Posterior vena cava (tissue), 2 donors: ENCODE data around the gene TM9SF3. TPM values are rescaled to one million over a fixed set of nuclear protein-coding genes. Genes with fewer than 3 reads are reported as not detected.

Experiments
- DNase-seq: peaks from one replicate; pipeline ENCODE4 v3.0.0-alpha.2; 2020; ENCODE audit warnings: low spot score
- intact Hi-C, 2 donors: fragments of 100-400 bp; cut with DNase I; formaldehyde crosslinking; loops; one replicate each; pipeline versions ENCODE4 v1.14.1 to v1.14.2; 2022 to 2023
- long read RNA-seq, 2 donors: library from polyadenylated mRNA; unstranded; transcript quantifications; one replicate each; pipeline ENCODE4 v2.0.0, GENCODE V29; 2020 to 2021
- total RNA-seq, 2 donors: library from RNA; stranded (reverse); fragmentation: NEBNext Ultra II Directional; extraction: Animal tissue kit (Norgen Biotek cat#: 25700); gene quantifications; one replicate each; pipeline ENCODE4 v1.2.1, GENCODE V29; 2021
- donor health status: DM: yes; HTN: yes; CAD: no.
- donor health status: DM: yes; HTN: yes; CAD: no.

TM9SF3 gene
- 100 to 1,000 TPM; 122 to 137 TPM for total RNA-seq
- long read RNA-seq, donor 1, full-length matches to known transcripts = 70 of 89 reads
- long read RNA-seq, donor 1, partial matches to known transcripts = 8 of 89 reads
- long read RNA-seq, donor 1, other reads (novel, unspliced or antisense) = 11 of 89 reads
- long read RNA-seq, donor 2, full-length matches to known transcripts = 1 of 12 reads
- long read RNA-seq, donor 2, partial matches to known transcripts = 9 of 12 reads
- long read RNA-seq, donor 2, other reads (novel, unspliced or antisense) = 2 of 12 reads

- peak; percentile 98 for DNase-seq
- intact Hi-C loops = loop anchor here (2.0 to 5.0 kb wide), 2 partner anchors 246 to 479 kb away; partner anchors contain the start of gene LCOR (in 1 of the 2)
These were observed at the start of gene TM9SF3 for GRCh38 chr10:96586419-96587263. Gene TM9SF3 (minus strand): TSS chr10:96587012. CDS start chr10:96586835, 177 bp downstream.

GRCh38 chr10:96636551-96636950 lies 49.7 kb upstream of the TM9SF3 start:
- no peak for DNase-seq
- intact Hi-C loops = no loop called here

GRCh38 chr10:96632974-96633710 lies 46.3 kb upstream of the TM9SF3 start:
- intact Hi-C loops = no loop called here

DNA sequence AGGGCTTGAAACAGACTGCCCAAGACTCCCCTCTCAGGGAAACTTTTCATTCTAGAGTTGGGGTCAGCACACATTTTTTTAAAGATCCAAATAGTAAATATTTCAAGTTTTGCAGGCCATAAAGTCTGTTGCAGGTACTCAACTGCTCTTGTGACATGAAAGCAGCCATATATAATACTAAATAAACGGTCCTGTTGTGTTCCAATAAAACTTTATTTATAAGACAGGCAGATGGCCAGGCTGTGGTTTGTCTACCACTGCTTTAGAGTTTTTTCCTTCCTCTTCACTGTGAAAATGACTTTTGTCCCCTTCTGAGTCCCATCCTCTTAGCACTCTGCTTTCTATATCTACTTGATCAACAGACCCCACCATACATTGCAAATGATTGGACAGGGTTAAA lies 40.5 kb upstream of the TM9SF3 start:
- no peak for DNase-seq
- intact Hi-C loops = no loop called here

More at GRCh38 chr10:96632974-96633710, 46.3 kb upstream of the TM9SF3 start:
- no peak for DNase-seq

DNA sequence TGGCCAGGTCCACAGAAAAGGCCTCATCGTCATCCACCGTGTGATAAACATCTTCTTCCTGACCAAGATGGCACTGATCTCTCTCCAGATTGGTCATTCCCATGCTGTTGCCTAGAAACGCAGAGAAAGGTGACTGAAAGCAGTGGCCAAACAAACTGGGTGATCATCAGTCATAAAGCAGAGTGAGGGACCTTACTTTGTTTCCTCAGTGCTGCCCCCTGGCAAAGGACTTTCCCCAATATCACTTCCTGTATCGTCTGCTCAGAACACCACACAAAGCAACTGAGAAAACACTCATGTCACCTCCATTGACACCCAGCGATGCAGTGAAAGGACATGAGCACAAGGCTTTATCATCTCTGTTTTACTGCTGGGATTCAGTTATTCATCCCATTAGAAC lies 40.0 kb upstream of the TM9SF3 start:
- intact Hi-C loops = no loop called here
- DNase-seq = no peak

- intact Hi-C loops = no loop called here
These were observed 38.4 kb upstream of the TM9SF3 start for GRCh38 chr10:96625173-96625572.

GRCh38 chr10:96622013-96622787 lies 35.4 kb upstream of the TM9SF3 start:
- intact Hi-C loops = no loop called here
- no peak for DNase-seq

More at GRCh38 chr10:96625173-96625572, 38.4 kb upstream of the TM9SF3 start:
- DNase-seq = no peak

DNA sequence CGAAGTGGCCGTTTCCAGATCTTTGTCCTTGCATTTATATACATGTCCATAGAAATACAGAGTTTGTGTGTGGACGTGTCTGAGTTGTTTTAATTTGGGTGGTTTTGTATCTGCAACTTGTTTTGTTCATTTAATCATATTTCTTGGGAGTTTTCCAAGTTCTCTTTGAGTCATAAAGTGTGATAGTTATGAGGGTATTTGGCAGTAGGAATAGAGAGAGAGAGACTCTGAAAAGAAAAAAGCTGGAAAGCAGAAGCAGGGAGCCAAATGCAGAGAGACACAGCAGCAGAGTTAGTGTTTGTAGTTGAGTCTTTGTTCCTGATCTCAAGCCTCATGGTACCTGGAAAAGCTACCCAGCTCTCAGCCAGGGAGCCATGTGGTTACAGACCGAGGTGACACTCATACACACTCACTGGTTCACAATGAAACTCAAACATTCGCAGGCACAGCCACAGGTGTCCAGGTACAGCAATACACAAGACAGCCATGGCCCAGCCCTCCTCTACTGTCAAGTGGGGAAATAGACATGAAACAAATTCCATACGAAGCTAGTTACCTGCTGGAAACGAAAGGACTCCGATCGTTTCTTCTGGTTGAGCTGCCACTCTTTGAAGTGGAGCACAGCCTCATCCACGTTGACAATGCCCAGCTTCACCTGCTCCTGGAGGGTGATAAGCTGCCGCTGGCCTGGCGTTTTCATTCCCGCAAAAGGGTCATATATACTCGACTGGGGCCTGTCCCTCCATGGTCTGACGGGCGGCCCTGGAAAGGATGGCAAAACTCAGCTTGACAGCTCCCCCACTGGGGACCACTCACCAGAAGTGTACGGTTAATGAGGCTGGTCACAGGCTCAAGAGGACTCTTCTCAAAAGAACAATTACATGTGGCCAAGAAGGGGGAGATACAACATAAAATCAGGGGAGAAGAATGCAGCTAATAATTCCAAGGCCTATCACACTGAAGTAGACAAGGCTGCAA lies 33.3 kb upstream of the TM9SF3 start:
- intact Hi-C loops = no loop called here
- no peak for DNase-seq

GRCh38 chr10:96619120-96619519 lies 32.3 kb upstream of the TM9SF3 start:
- DNase-seq = no peak
- intact Hi-C loops = no loop called here

GRCh38 chr10:96618653-96619052 lies 31.8 kb upstream of the TM9SF3 start:
- intact Hi-C loops = no loop called here
- DNase-seq = no peak

DNA sequence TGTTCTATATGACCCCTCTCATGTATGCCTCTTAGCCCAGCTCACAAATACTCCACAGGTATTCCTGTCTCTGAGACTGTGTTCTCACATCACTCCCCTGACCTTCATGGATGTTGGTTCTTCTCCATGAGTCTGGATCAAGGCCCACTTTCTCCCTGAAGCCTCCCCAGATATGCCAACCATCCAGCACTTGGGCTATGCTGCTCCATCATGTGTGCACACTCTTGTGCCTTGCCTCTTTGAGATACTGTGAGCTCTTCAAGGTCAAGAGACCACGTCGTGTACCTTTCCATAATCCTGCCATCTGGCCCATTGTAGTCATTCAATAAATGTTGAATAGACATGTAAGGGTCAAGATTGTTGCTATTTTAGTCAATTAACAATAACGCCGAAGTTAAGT lies 30.1 kb upstream of the TM9SF3 start:
- intact Hi-C loops = no loop called here
- DNase-seq = no peak

- intact Hi-C loops = no loop called here
- DNase-seq = no peak
These were observed 27.7 kb upstream of the TM9SF3 start for GRCh38 chr10:96614515-96614914.

DNA sequence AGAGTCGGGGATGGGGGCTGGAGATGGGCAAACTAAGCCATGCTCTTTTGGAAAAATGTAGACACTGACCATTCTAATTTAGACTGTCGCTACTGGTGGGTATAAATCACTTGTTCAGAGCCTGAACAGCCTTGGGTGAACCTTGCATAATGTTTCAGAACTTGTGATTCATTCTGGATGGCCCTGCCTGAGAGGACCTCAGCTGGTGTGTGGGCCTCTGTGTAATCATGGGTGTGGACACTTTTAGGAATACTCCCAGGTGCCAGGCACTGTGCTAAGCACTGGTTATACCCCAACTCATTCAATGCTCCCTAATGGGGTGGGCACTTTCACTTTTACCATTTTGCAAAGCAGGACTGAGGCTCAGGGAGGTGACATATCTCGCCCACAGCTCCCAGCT lies 26.8 kb upstream of the TM9SF3 start:
- intact Hi-C loops = no loop called here
- DNase-seq = no peak

- DNase-seq = no peak
- intact Hi-C loops = no loop called here
These were observed 25.4 kb upstream of the TM9SF3 start for GRCh38 chr10:96612055-96612830.

DNA sequence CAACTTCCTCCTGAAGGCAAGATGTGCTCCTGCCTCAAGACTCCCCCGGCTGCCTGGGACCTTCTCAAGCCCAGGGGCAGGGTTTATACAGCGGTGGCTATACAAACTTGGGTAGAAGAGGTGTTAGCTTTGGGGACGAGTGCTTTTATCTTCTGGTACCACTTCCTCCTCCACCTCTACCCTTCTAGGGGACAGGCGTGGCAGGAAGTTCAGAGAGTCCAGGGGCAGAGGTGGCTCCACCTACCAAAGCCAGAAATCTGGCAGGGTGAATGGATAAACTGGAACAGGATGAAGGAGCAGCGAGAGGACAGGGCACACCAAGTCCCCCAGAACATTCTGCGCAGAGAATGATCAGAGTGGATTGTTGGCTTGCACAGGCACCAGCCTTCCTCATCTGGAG lies 24.0 kb upstream of the TM9SF3 start:
- no peak for DNase-seq
- intact Hi-C loops = no loop called here

- no peak for DNase-seq
- intact Hi-C loops = no loop called here
These were observed 22.7 kb upstream of the TM9SF3 start for GRCh38 chr10:96609510-96609909.

GRCh38 chr10:96608805-96609204 lies 22.0 kb upstream of the TM9SF3 start:
- no peak for DNase-seq
- intact Hi-C loops = no loop called here
